Endometrial microvascular endothelial cells (primary cell): ENCODE data around the gene CNTNAP5. TPM values are rescaled to one million over a fixed set of nuclear protein-coding genes. Genes with fewer than 3 reads are reported as not detected.

ENCODE experiments used
- in situ Hi-C: cut with HindIII; loops from 2 replicates; pipeline ENCODE4 v1.10.0; 2017; ENCODE audit warnings: low sequenced_read_pairs, low pct_unique_long_range_greater_than_20kb; ENCODE audit errors: inconsistent ontology term
- total RNA-seq: library from RNA; depleted of rRNA; stranded (reverse); fragments of >200 nt; gene quantifications from one replicate; pipeline ENCODE4 v1.2.3, GENCODE V29; 2015; ENCODE audit errors: inconsistent ontology term

CNTNAP5 gene
- total RNA-seq, 1 donor from 2014 or later: not detected

- in situ Hi-C loops: no loop called here
Observed at GRCh38 chr2:124559236-124559635, 534.1 kb downstream of the CNTNAP5 start.

DNA sequence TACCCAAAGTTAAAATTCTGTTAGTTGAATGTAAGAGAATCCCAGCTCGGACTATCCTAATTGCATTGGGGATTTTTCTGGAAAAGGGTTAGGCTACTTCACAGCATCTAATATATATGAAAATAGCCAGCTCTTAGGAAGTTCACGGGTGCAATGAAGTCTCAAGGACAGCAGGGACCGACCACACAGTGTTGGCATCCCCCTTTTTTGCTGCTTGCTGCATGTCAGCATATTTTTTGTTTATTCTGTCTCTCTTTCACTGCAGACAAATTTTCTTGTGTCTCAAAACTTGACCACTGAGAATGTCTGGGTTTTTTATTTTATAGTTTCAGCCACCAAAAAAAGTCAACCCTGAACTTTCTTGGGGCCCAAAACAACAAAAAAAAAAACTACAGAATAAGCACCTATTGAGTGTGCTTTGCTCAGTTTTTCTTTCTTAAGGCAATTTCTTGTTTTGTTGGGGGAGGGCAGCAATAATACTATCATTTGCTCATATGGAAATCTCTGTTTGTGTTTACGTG, 535.6 kb downstream of the CNTNAP5 start:
- in situ Hi-C loops: no loop called here

DNA sequence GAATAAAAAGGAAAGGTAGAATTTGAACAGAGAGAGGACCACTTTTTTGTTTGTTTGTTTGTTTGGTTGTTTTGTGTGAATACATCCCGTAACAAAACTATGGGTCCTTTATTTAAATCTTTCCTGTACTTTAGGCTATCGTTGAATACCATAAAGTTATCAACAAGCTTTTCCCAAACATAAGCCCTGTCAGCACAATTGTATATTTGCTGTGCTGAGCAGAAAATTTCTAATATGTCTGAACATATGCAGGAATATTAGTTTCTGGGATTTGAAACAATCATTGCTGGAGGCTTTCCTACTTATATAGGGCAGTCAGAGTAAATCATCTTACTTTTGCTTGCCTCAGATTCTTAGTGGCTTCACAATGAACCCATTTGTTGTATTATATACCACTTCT, 536.4 kb downstream of the CNTNAP5 start:
- in situ Hi-C loops: no loop called here

DNA sequence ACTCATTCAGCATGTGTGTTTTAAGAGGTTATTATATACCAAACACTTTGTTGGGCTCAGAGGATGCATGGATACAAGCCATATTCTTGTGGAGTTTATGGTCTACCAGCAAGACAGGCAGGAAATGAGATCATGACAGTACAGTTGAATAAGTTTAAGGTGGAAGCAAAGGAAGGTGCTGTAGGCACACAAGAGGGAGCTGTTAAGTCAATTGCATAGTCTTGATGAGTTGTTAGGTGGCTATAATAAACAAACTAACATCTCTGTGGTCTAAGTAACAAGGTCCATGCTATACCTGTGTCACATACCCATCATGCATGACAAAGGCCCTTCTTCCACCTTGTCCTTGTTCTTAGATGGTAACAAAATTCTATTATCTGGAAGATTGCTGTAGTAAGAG, 538.3 kb downstream of the CNTNAP5 start:
- in situ Hi-C loops: no loop called here

DNA sequence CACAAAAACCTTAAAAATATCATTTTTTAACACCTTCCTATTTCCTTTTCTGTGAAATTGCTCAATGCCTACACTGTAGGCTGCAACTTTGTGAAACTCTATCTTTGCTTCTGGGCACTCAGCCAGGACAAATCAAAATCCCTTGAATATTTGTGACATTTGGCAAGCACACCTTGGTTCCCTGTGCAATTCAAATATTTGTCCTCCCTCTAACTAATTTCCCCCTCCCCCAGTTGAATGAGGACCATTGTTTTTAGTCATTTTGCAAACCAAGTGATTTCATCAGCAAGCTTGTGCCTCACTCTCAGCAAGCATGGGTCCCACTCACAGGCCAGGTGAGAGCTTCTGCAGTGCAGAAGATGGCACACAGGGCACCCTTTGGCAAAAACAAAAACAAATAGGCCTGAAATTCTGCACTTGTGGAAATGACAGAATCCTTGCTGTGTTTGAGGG, 541.5 kb downstream of the CNTNAP5 start:
- in situ Hi-C loops: no loop called here

- in situ Hi-C loops: no loop called here
Observed at GRCh38 chr2:124570872-124571271, 545.8 kb downstream of the CNTNAP5 start.

DNA sequence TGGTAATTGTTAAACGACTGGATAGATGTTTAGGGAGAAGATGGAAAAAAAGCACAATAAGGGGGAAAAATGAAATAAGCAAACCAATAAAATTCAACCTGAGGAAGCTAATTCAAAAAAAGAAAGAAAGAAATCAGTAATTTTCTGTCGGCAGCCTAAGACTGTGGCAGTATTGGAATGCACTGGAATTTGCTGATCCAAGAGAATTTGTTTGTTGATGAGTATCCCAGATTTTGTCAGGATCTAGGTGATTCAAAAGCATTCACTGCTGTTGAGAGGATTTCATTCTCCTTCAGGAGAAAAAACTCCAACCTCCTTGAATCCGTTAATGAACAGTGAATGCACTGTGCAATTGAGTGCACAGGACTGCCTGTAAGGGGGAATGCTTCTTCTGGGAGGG, 546.7 kb downstream of the CNTNAP5 start:
- in situ Hi-C loops: no loop called here

DNA sequence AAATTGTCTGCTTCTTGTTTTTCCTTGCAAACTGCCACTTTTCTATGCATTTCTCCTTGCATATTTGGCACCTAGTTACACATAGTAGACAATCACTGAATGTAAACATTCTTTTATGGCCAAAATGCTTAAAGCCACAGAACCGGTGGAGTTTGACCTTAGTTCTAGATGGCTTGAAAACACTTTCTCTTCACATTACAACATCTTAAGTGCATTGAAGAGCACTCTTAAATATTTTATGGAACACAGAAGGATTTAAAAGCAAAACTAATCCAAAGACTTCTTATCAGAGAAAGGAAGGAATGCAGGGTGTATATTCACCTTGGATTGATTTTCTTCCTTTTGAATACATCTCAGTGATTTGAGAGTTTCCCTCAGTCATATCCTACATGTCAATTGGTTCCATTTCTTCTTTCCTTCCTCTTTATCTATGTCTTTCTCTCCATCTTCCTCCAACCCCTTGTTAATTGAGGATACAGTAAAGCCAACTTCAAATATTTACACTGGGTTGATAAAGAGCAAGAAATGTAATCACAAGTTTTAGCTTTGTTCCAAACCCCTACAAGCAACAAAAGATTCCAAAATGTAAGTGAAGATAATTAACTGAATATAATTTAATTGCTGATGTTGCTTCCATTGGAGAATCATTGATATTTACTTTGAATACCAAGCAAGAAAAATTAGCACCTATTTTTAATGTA, 548.0 kb downstream of the CNTNAP5 start:
- in situ Hi-C loops: no loop called here

DNA sequence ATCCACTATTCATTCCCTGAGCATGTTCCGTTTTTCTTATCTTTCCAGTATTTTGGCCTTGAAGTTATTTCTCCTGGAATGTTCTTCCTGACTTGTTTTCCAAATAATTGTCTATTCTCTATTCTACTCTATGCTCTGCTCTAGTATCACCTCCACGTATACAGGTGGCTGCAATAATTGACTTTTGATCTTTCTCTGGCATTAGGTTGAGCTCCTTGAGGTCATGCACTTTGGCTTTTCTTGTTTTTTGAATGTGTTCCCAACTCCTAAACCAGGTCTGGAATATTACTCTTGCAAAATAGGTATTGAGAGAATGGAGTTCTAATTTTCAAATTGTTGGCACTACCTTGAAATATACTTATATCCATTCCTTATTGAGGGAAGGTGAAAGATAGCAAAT, 550.4 kb downstream of the CNTNAP5 start:
- in situ Hi-C loops: no loop called here

- in situ Hi-C loops: no loop called here
Observed at GRCh38 chr2:124580263-124580662, 555.2 kb downstream of the CNTNAP5 start.

GRCh38 chr2:124582387-124582786, 557.3 kb downstream of the CNTNAP5 start:
- in situ Hi-C loops: no loop called here

- in situ Hi-C loops: no loop called here
Observed at GRCh38 chr2:124584615-124585014, 559.5 kb downstream of the CNTNAP5 start.

DNA sequence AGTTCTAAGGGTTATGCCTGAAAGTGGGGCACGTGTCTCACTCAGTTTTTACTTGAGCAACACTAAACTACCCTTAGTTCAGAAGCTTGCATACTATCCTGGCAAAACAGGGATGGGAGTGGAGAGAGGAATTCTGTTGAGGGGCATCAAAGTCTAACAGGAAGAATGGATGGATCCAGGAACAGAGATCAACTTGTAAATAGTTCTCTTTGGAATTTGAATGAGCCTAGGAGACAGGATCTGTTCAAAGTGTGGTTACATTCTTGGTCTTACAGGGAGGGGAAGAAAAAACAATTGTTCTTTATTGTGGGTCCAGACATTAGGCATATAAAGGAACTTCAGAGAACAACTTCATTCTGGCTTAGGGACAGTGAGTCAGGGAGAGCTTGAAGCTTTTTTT, 560.2 kb downstream of the CNTNAP5 start:
- in situ Hi-C loops: no loop called here

GRCh38 chr2:124586210-124586609, 561.1 kb downstream of the CNTNAP5 start:
- in situ Hi-C loops: no loop called here

GRCh38 chr2:124586835-124587234, 561.7 kb downstream of the CNTNAP5 start:
- in situ Hi-C loops: no loop called here

DNA sequence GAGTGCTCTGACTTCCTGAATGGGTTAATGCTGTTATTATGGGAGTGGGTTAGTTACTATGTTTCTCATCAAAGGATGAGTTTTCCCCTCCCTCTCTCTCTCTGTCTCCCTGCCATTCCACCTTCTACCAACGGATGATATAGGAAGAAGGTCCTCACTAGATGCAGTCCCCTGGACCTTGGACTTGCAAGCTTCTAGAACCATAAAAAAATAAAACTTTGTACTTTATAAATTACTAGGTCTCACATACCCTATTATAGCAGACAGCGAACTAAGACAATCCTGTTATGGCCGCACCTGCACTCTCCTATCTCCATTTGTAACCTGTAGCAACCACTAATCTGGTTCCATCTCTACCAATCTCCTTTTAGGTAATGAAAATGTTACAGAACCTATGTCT, 564.9 kb downstream of the CNTNAP5 start:
- in situ Hi-C loops: no loop called here

DNA sequence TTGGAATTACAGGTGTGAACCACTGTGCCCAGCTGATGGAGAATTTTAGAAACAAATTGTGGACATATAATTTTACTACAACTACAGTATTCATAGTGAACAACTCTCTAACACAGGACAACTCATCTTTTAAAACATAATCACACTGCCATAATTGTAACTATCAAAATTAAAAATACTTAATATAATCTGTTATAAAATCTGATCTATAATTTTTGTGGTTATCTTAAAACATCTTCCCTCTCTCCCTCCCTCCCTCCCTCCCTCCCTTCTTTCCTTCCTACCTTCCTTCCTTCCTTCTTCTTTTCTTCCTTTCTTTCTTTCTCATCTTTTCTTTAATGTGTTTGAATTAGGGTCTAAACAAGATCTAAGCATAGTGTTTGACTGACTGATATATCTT, 577.7 kb downstream of the CNTNAP5 start:
- in situ Hi-C loops: no loop called here

GRCh38 chr2:124604940-124605339, 579.9 kb downstream of the CNTNAP5 start:
- in situ Hi-C loops: no loop called here

DNA sequence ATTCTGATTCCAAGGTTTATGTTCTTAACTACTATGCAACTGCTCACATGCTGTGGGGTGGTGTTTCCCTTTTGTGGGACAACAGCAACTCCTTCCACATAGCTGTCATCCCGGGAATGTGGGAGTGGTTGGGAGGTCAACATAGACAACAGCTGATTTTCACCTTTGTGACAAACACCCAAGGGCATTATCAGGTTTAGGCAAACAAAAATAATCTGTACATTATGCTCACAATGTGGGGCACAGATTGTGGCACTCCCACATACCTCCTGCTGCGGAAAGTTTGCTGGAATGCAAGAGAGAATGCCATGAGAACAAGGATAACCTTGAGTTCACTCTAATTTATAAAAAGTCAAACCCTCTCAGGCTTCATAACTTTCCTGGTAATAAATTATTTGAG, 582.6 kb downstream of the CNTNAP5 start:
- in situ Hi-C loops: no loop called here

GRCh38 chr2:124609667-124610066, 584.6 kb downstream of the CNTNAP5 start:
- in situ Hi-C loops: no loop called here

DNA sequence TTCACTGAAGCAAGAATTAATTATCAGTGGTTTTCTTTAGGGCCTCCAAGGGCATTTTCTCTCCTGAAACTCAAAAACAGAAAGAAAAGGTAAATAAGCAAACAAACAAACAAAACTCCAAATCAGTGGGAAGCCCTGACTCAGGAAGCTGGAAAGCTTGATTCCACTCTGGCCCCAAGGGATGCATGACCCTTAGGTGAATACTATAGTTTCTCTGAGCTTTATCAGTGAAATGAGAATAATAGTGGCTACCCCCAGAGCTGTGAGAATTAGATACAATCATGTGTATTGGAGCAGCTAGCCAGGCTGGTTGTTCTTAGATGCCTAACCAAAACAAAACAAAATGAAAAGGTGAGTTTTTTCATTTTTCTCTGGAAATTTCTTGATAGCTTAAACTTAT, 585.1 kb downstream of the CNTNAP5 start:
- in situ Hi-C loops: no loop called here
